Vagina (tissue), 2 donors: ENCODE measurements around the gene PYCARD. TPM values are rescaled to one million over a fixed set of nuclear protein-coding genes. Genes with fewer than 3 reads are reported as not detected.
"Not testable (repeated sequence)": the region's sequence is repeated elsewhere in the genome, so short reads cannot be mapped to it uniquely, and the experiment has no call there.

Experiments used
- DNase-seq, 2 donors: peaks; one replicate each; pipeline ENCODE4 v3.0.0-alpha.2; 2017; ENCODE audit errors: extremely low spot score in 2 of 2
- H3K27ac ChIP-seq: fragments of 200-600 bp; sonication (generic); one replicate; pipeline ENCODE4 v1.5.1; 2019
- H3K27me3 ChIP-seq: fragments of 200-600 bp; sonication (generic); one replicate; pipeline ENCODE4 v1.5.1; 2019
- H3K36me3 ChIP-seq, 2 donors: fragments of 200-600 bp; sonication (generic); one replicate each; pipeline ENCODE4 v1.5.1; 2017 to 2019
- H3K4me1 ChIP-seq: fragments of 200-600 bp; sonication (generic); one replicate; pipeline ENCODE4 v1.5.1; 2019
- H3K4me3 ChIP-seq, 2 donors: fragments of 200-600 bp; sonication (generic); 1 replicate in 1 of 2; 2 replicates in 1 of 2; pipeline ENCODE4 v1.5.1; 2016 to 2019
- H3K9me3 ChIP-seq: fragments of 200-600 bp; sonication (generic); one replicate; pipeline ENCODE4 v1.5.1; 2019
- CTCF ChIP-seq, 3 experiments: fragments of 450-650 bp in 2 of 3; fragments of 200-600 bp in 1 of 3; sonication (generic) in 1 of 3; IDR thresholded peaks; one replicate each; pipeline ENCODE4 v1.5.1; 2017 to 2019; ENCODE audit warnings: antibody characterized with exemption in 3 of 3, mild to moderate bottlenecking in 2 of 3, moderate library complexity in 2 of 3
- POLR2A ChIP-seq, 2 donors: fragments of 450-650 bp; IDR thresholded peaks; one replicate each; pipeline ENCODE4 v1.6.1; 2017; ENCODE audit warnings: antibody characterized with exemption in 2 of 2, mild to moderate bottlenecking in 2 of 2, moderate library complexity in 2 of 2
- POLR2AphosphoS5 ChIP-seq, 2 donors: sonication (generic); formaldehyde crosslinking; IDR thresholded peaks; one replicate each; pipeline ENCODE4 v1.9.0; 2017; ENCODE audit warnings: antibody characterized with exemption in 2 of 2, mild to moderate bottlenecking in 2 of 2, low read depth in 1 of 2; ENCODE audit not compliant: insufficient read depth in 1 of 2
- intact Hi-C: fragments of 100-400 bp; cut with DNase I; formaldehyde crosslinking; loops from one replicate; pipeline ENCODE4 v1.15.1; 2023
- total RNA-seq: library from RNA; depleted of rRNA; stranded (reverse); fragments of >200 nt; gene quantifications from one replicate; pipeline ENCODE4 v1.2.3, GENCODE V29; 2016

The PYCARD gene
- total RNA-seq, 1 donor from 2014 or later: 85.0 TPM

GRCh38 chr16:31206776-31207175 is 4.2 kb upstream of the PYCARD start:
- intact Hi-C loops: no loop called here
- Histone ChIP-seq H3K27me3 (no peaks in the 10 kb centered on the region), H3K9me3 (no peaks in the 10 kb centered on the region), H3K27ac (no peak overlapping the region), H3K4me1 (peaks cover 15% of the 10 kb centered on the region), H3K4me3 (no peak overlapping the region), H3K36me3 (no peaks in the 10 kb centered on the region)
- DNase-seq: no peak
- TF ChIP-seq POLR2AphosphoS5 (IDR thresholded peaks at IDR 0.05; ENCODE audit: insufficient read depth in 1 of 2, low read depth in 1 of 2) (no peak), CTCF (IDR thresholded peaks at IDR 0.05) (no peak), POLR2A (IDR thresholded peaks at IDR 0.05) (no peak)

- H3K27ac ChIP-seq: no peak overlapping the region
- TF ChIP-seq POLR2A (IDR thresholded peaks at IDR 0.05): no peak
- TF ChIP-seq CTCF (IDR thresholded peaks at IDR 0.05): no peak
- TF ChIP-seq POLR2AphosphoS5 (IDR thresholded peaks at IDR 0.05; ENCODE audit: insufficient read depth in 1 of 2, low read depth in 1 of 2): no peak
- H3K27me3 ChIP-seq: no peaks in the 10 kb centered on the region
- intact Hi-C loops: no loop called here
- H3K4me1 ChIP-seq: peaks cover 30% of the 10 kb centered on the region
- no peak overlapping the region for H3K4me3 ChIP-seq
- H3K9me3 ChIP-seq: no peaks in the 10 kb centered on the region
- no peaks in the 10 kb centered on the region for H3K36me3 ChIP-seq
- DNase-seq: no peak
These were observed 2.5 kb upstream of the PYCARD start for GRCh38 chr16:31204871-31205666.

DNA sequence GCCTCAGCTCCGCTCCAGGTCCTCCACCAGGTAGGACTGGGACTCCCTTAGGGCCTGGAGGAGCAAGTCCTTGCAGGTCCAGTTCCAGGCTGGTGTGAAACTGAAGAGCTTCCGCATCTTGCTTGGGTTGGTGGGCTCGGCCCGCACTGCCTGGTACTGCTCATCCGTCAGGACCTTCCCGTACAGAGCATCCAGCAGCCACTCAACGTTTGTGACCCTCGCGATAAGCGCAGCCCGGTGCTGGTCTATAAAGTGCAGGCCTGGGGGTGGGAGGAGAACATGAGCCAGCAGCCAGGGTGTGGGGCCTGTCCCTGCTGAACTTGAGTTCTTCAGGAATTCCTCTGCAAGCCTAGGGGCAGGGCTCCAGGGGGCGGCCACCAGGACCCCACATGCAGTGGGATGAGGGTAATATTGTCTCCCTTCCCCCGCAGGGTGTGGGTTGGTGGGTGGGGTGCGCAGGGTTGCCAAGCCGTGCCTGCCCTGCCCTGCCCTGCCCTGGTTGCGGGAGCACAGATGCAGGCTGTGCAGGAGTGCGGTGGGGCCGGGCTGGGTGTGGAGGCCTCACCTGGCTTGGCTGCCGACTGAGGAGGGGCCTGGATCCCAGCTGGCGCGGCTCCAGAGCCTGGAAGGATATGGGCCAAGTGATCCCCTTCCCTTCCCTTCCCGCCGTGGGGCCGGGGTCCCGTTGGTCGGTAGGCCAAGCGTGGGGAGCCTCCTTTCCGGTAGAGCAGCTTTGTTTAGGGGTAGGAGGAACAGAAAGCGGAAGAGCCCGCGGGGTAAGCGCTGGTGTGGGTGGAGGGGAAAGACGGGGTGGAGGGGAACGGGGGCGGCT is 762 bp downstream of the PYCARD start:
- intact Hi-C loops: no loop called here
- no peak for DNase-seq
- Histone ChIP-seq H3K36me3 (no peaks in the 10 kb centered on the region), H3K9me3 (no peaks in the 10 kb centered on the region), H3K4me1 (peaks cover 30% of the 10 kb centered on the region), H3K27me3 (no peaks in the 10 kb centered on the region), H3K4me3 (peak overlapping the region; percentile 57 to 59), H3K27ac (peak overlapping the region; percentile 50)
- no peak for TF ChIP-seq POLR2A (IDR thresholded peaks at IDR 0.05)

GRCh38 chr16:31200821-31201568 is 1.6 kb downstream of the PYCARD start:
- Histone ChIP-seq H3K4me1 (peaks cover 30% of the 10 kb centered on the region), H3K27me3 (no peaks in the 10 kb centered on the region), H3K4me3 (peak overlapping the region; percentile 57 to 59), H3K36me3 (peaks cover 0 to 3% of the 10 kb centered on the region in 2 donors), H3K9me3 (no peaks in the 10 kb centered on the region), H3K27ac (peak overlapping the region; percentile 50)
- TF ChIP-seq POLR2AphosphoS5 (IDR thresholded peaks at IDR 0.05; ENCODE audit: insufficient read depth in 1 of 2, low read depth in 1 of 2): no peak
- TF ChIP-seq CTCF (IDR thresholded peaks at IDR 0.05): no peak
- TF ChIP-seq POLR2A (IDR thresholded peaks at IDR 0.05): no peak
- no peak for DNase-seq
- intact Hi-C loops: no loop called here

GRCh38 chr16:31200111-31200510 is 2.4 kb downstream of the PYCARD start:
- DNase-seq, H3K27me3 ChIP-seq, intact Hi-C loops, H3K9me3 ChIP-seq, H3K4me3 ChIP-seq, H3K27ac ChIP-seq: not testable (repeated sequence)
- H3K36me3 ChIP-seq: peaks cover 0 to 12% of the 10 kb centered on the region in 2 donors
- peaks cover 30% of the 10 kb centered on the region for H3K4me1 ChIP-seq
